Loucy (cell line): ENCODE measurements around the gene HOXC13.

Experiments
- H2AFZ ChIP-seq: fragments of 200-600 bp; sonication (generic); 2 replicates; pipeline ENCODE4 v1.6.0; 2016; ENCODE audit warnings: antibody characterized with exemption, mild to moderate bottlenecking, low read length, moderate library complexity
- H3F3A ChIP-seq: fragments of 200-600 bp; 2 replicates; pipeline ENCODE4 v1.6.0; 2016; ENCODE audit warnings: antibody characterized with exemption, low read depth, mild to moderate bottlenecking
- H3K27me3 ChIP-seq: fragments of 200-600 bp; sonication (generic); 2 replicates; pipeline ENCODE4 v1.6.1; 2014; ENCODE audit warnings: low read length, mild to moderate bottlenecking; ENCODE audit not compliant: insufficient read depth, poor library complexity, severe bottlenecking
- H3K36me3 ChIP-seq: fragments of 200-600 bp; sonication (generic); 2 replicates; pipeline ENCODE4 v1.6.1; 2016; ENCODE audit warnings: low read length; ENCODE audit not compliant: insufficient read depth
- H3K4me1 ChIP-seq: fragments of 200-600 bp; sonication (generic); 2 replicates; pipeline ENCODE4 v1.5.1; 2014; ENCODE audit warnings: low read length, mild to moderate bottlenecking; ENCODE audit not compliant: insufficient read depth, poor library complexity, severe bottlenecking
- H3K4me2 ChIP-seq: fragments of 200-600 bp; sonication (generic); 2 replicates; pipeline ENCODE4 v1.6.0; 2014; ENCODE audit warnings: antibody characterized with exemption, low read length, low read depth, mild to moderate bottlenecking; ENCODE audit not compliant: poor library complexity, severe bottlenecking
- H3K4me3 ChIP-seq: fragments of 200-600 bp; sonication (generic); 2 replicates; pipeline ENCODE4 v1.5.1; 2014; ENCODE audit warnings: low read length, mild to moderate bottlenecking, mixed read lengths; ENCODE audit not compliant: poor library complexity, severe bottlenecking
- H3K79me2 ChIP-seq: fragments of 200-600 bp; sonication (generic); 2 replicates; pipeline ENCODE4 v1.6.1; 2014; ENCODE audit warnings: low read length; ENCODE audit not compliant: insufficient read depth
- H3K9ac ChIP-seq: fragments of 200-600 bp; sonication (generic); 2 replicates; pipeline ENCODE4 v1.6.0; 2014; ENCODE audit warnings: mild to moderate bottlenecking, low read depth, low read length, moderate library complexity; ENCODE audit not compliant: poor library complexity, severe bottlenecking
- H3K9me2 ChIP-seq: fragments of 200-600 bp; sonication (generic); replicated peaks from 2 replicates; pipeline ENCODE4 v1.6.1; 2016; ENCODE audit warnings: low read depth, low read length, mixed read lengths
- H3K9me3 ChIP-seq: fragments of 200-600 bp; sonication (generic); 2 replicates; pipeline ENCODE4 v1.6.1; 2014; ENCODE audit warnings: mild to moderate bottlenecking, antibody characterized with exemption, low read length, low read depth; ENCODE audit not compliant: insufficient read depth
- H4K20me1 ChIP-seq: fragments of 200-600 bp; sonication (generic); 2 replicates; pipeline ENCODE4 v1.6.0; 2014; ENCODE audit warnings: antibody characterized with exemption, low read length, mild to moderate bottlenecking; ENCODE audit not compliant: insufficient read depth, poor library complexity, severe bottlenecking
- EZH2phosphoT487 ChIP-seq: fragments of 200-600 bp; IDR thresholded peaks from 2 replicates; pipeline ENCODE4 v1.6.1; 2018; ENCODE audit warnings: antibody characterized with exemption, mild to moderate bottlenecking, moderate library complexity, borderline replicate concordance
- TF ChIP-seq, protein P1 (sequence below): fragments of 200-600 bp; sonication (generic); conservative IDR thresholded peaks from 2 replicates; pipeline ENCODE4 v1.5.1; 2014; ENCODE audit warnings: mild to moderate bottlenecking, antibody characterized with exemption, low read length

Gene HOXC13

DNA sequence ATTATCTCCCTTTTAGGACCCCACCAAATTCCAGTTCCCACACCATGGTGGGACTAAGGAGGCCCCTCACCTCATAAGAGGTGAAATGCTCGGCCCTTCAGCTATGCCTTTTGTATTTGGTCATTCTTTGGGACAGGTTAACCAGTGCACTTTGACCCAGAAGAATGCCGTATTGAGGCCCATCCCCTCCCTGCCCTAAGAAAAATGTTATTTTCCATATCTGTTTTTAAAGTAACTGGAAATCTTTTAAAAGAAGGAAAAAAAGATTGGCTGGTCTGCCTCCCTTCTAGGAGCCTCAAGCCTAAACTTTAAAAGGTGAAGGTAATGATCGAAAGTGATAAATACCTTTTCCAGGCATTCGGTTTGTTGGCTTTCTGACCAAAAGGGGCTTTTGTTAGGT, 5.7 kb upstream of the HOXC13 start:
- Histone ChIP-seq H3K79me2 (no peaks in the 10 kb centered on the region), H3K4me3 (no peak overlapping the region), H3K4me1 (no peaks in the 10 kb centered on the region), H3K9ac (no peak overlapping the region), H3K4me2 (no peak overlapping the region), H4K20me1 (no peaks in the 10 kb centered on the region), H2AFZ (no peak overlapping the region), H3K27me3 (peaks cover 8% of the 10 kb centered on the region), H3K9me2 (no peaks in the 10 kb centered on the region), H3K9me3 (no peaks in the 10 kb centered on the region), H3F3A (no peaks in the 10 kb centered on the region), H3K36me3 (no peaks in the 10 kb centered on the region)
- TF ChIP-seq, protein P1, sequence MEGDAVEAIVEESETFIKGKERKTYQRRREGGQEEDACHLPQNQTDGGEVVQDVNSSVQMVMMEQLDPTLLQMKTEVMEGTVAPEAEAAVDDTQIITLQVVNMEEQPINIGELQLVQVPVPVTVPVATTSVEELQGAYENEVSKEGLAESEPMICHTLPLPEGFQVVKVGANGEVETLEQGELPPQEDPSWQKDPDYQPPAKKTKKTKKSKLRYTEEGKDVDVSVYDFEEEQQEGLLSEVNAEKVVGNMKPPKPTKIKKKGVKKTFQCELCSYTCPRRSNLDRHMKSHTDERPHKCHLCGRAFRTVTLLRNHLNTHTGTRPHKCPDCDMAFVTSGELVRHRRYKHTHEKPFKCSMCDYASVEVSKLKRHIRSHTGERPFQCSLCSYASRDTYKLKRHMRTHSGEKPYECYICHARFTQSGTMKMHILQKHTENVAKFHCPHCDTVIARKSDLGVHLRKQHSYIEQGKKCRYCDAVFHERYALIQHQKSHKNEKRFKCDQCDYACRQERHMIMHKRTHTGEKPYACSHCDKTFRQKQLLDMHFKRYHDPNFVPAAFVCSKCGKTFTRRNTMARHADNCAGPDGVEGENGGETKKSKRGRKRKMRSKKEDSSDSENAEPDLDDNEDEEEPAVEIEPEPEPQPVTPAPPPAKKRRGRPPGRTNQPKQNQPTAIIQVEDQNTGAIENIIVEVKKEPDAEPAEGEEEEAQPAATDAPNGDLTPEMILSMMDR, result no peak
- TF ChIP-seq EZH2phosphoT487, result no peak

DNA sequence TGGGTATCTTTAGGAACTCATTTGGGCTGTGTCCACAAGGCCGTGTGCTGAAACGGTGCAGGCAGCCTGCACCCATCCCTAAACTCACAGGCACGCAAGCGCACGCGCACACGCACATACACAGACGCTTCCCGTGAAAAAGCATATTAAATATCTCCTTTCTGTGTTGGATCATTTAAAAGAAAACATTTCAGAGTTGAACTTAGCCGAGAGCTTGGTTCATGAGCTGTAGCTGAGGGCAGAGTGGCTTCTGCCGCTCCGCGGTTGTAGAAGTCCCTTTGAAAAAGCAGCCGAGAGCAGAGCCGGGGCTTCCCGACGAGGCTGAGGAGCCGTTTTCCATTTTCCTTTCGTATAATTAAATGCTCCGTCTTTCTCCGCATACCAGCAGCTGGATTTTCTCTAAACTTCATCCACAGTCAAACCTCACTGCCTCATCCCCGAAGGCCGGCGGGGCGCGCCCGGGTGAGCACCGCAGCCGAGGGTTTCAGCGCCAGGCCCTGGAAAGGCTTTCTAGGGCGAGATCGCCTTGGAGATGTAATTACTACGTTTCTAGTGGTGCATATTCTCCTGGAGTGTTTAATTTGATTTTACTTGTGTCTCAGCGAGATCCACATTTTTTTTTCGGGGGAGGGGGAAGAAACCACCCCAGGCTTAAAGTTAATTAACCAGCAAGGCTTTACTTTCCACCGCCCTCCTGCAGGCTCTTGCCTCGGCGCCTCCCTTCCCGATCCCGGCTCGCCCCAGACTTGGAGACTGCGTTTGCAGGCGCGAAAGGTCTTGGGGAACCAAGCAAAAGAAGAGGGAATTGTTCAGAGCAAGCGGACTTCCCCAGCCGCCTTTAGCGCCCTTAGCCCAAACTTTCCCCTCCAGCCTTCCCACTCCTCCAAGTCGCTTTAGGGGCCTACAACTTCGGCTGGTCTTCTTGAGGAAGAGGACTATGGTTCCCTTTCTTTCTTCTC, 3.0 kb upstream of the HOXC13 start:
- Histone ChIP-seq H3K4me3 (no peak overlapping the region), H2AFZ (no peak overlapping the region), H3K27me3 (peaks cover 3% of the 10 kb centered on the region), H3F3A (no peaks in the 10 kb centered on the region), H4K20me1 (no peaks in the 10 kb centered on the region), H3K9me2 (no peaks in the 10 kb centered on the region), H3K4me2 (no peak overlapping the region), H3K9ac (no peak overlapping the region), H3K36me3 (no peaks in the 10 kb centered on the region), H3K9me3 (no peaks in the 10 kb centered on the region), H3K79me2 (no peaks in the 10 kb centered on the region), H3K4me1 (no peaks in the 10 kb centered on the region)
- TF ChIP-seq, protein P1, result no peak
- no peak for TF ChIP-seq EZH2phosphoT487

DNA sequence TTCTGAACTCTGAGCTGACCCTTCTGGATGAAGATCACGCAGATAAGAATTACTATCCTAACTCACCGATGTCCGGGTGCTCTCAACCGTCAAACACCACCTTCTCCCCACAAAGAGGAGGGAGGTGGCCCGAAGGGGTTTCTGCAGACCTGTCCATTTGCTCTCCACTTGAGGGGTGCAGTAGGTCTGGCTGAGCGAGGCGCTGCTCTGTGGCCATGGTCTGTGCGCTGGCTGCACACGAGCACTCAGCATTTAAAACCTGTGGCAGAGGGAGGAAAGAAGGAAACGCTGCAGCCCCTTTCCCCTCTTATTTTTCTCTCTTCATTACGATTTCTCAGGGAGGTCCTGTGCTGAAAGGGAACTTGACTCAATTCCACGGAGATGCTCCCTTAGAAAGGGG, 1.5 kb upstream of the HOXC13 start:
- Histone ChIP-seq H3K36me3 (no peaks in the 10 kb centered on the region), H3K79me2 (no peaks in the 10 kb centered on the region), H3K27me3 (no peaks in the 10 kb centered on the region), H3F3A (no peaks in the 10 kb centered on the region), H3K4me1 (peaks cover 10% of the 10 kb centered on the region), H3K9me2 (no peaks in the 10 kb centered on the region), H3K4me3 (no peak overlapping the region), H3K4me2 (no peak overlapping the region), H2AFZ (no peak overlapping the region), H3K9ac (no peak overlapping the region), H4K20me1 (no peaks in the 10 kb centered on the region), H3K9me3 (no peaks in the 10 kb centered on the region)
- TF ChIP-seq EZH2phosphoT487, result no peak
- TF ChIP-seq, protein P1, result no peak
